Cerebellar nuclear complex (tissue), 1 donor: ENCODE results near the gene CCDC157.

Experiments
- DNase-seq, 2 experiments: peaks; one replicate each; lab custom pipeline; 2025; lab: John Stamatoyannopoulos, UW

CCDC157 gene

DNA sequence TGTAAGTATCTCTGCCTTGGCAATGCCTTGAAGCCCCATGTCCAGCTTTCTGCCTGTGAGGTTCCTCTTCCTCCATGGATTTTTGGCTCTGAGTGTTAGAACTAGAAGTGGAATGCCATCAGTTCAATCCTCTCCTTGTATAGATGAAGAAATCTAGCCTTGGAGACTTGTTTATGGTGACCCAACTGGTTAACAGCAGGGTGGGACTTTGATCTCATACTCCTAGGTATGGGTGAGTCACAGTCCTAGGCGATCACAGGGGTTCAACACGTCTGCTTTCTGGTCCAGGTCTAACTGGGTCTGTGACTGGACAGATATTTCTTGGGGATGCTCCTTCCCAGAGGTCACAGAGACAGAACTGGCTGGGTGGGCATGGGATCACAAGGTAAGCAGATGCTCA lies 59.6 kb downstream of the CCDC157 start:
- no peak for DNase-seq

- DNase-seq, result no peak
Observed at GRCh38 chr22:30416837-30417236, 60.0 kb downstream of the CCDC157 start.

- no peak for DNase-seq
Observed at GRCh38 chr22:30420347-30421125, 63.7 kb downstream of the CCDC157 start.

GRCh38 chr22:30421695-30422480 lies 65.1 kb downstream of the CCDC157 start:
- no peak for DNase-seq

GRCh38 chr22:30422481-30423300 lies 65.9 kb downstream of the CCDC157 start:
- DNase-seq, result no peak

- DNase-seq, result no peak
Observed at GRCh38 chr22:30423301-30423958, 66.6 kb downstream of the CCDC157 start.

GRCh38 chr22:30423959-30424533 lies 67.2 kb downstream of the CCDC157 start:
- peak; percentile 91 to 96 for DNase-seq

DNA sequence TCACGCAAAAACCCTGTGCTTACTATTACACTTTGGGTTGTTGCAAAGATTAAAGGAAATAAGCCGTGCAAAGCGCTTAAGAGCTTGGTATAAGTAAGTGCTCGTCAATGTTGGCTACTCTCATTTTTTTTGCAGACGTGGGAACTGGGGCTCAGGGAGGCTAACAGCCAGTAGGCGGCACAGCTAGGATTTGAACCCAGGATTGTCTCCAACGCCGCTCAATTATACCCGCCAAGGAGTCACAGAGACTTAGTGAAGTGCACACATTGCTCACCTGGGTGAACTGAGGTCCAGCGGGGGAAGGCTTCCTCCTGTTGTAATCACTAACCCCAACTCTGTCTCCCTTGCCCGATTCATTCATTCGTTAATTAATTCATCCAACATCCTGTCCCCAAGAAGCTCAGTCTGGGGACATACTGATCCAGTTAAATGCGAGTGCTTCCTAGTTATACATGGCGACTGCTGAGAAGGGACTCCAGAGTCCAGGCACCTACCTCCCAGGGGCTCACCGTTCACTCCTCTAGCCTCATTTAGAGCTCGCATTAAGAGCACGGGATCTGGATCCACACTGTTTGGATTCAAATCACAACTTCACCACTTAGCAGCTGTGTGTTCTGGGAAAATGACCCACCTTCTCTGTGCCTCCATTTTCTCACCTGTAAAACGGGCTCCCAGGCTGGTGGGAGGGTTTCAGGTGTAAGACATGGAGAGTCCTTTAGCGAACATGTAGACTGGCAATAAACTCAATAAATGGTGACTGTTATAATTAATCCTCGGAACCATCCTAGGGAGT lies 67.9 kb downstream of the CCDC157 start:
- DNase-seq, result no peak

GRCh38 chr22:30425327-30425615 lies 68.5 kb downstream of the CCDC157 start:
- DNase-seq, result no peak

DNA sequence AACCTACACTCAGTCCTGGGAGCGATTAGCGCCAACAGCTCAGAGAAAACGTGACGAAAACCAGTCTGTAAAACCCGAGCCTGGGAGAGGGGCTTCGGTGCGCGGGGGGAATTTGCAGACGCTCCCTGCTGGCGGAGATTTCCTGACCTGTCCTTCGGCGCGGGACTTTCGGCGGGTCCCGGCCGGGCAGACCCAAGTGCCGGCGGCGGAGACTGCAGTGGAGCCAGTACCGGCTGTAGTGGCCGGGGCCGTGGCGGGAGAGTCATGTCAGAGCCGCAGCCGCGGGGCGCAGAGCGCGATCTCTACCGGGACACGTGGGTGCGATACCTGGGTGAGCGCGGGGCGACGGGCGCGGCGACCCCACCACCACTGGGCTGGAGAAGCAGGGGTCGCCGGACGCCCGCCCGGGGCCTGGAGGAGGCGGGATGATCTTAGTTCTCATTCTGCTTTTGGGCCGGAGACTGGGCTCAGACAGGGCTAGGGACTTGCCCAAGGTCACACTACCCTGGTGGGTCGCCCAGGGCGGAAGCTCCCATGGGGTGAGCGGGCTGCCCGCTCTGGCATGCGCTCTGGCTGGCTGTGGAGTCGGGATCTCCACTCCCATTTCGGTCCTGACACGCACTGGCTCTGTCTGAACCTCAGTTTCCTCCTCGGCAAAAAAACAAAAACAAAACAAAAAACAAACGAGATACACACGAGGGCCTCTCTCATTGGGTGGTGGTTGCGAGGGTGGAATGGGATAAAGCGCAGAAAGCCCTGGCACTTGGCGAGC lies 69.0 kb downstream of the CCDC157 start, which contains the start of gene MTFP1:
Gene MTFP1, plus strand, starts transcription at position 153 of the 772 bp plus-strand sequence. Its CDS starts 112 bp downstream, at position 265.
- DNase-seq, result no peak
